Measurements from ENCODE around the gene ZNRF3.

The ZNRF3 gene

GRCh38 chr22:29060251-29060869 is 177.0 kb downstream of the ZNRF3 start:
- ChIA-PET POLR2A (no interaction called here), CTCF (interaction anchor here (0.7 to 1.9 kb wide), 3 partner anchors 15 to 205 kb away, joined by 3 to 7 read pairs (median 6); no protein-coding TSS in a partner anchor)
- Histone ChIP-seq H3K9me3 (ENCODE audit: control insufficient read depth, insufficient read depth, low read depth, low read length) (no peaks in the 10 kb centered on the region), H3K4me1 (ENCODE audit: control insufficient read depth, insufficient read depth, low read length) (peaks cover 1% of the 10 kb centered on the region), H3K36me3 (ENCODE audit: control insufficient read depth in 2 of 2, insufficient read depth in 1 of 2, low read length in 2 of 2) (no peaks in the 10 kb centered on the region), H3K27ac (ENCODE audit: extremely low read depth, low read depth, low read length) (no peak overlapping the region), H3K4me3 (ENCODE audit: low read depth, low read length) (no peak overlapping the region)
- TF ChIP-seq ZNF19 (tag by site-specific recombination; IDR thresholded peaks at IDR 0.05; ENCODE audit: low read depth), result no peak
- TF ChIP-seq ZSCAN18 (tag by site-specific recombination; IDR thresholded peaks at IDR 0.05), result no peak
- TF ChIP-seq ZNF621 (tag by site-specific recombination; IDR thresholded peaks at IDR 0.05), result no peak
- no peak for TF ChIP-seq ZNF266 (tag by site-specific recombination; IDR thresholded peaks at IDR 0.05; ENCODE audit: low read depth)
- TF ChIP-seq ZFP41 (tag by site-specific recombination; IDR thresholded peaks at IDR 0.05; ENCODE audit: borderline replicate concordance), result no peak
- TF ChIP-seq ZNF211 (tag by site-specific recombination; IDR thresholded peaks at IDR 0.05; ENCODE audit: low read depth), result no peak
- no peak for TF ChIP-seq ZNF404 (tag by site-specific recombination; IDR thresholded peaks at IDR 0.05)
- TF ChIP-seq ZNF792 (tag by site-specific recombination; IDR thresholded peaks at IDR 0.05), result no peak
- TF ChIP-seq, protein P1, sequence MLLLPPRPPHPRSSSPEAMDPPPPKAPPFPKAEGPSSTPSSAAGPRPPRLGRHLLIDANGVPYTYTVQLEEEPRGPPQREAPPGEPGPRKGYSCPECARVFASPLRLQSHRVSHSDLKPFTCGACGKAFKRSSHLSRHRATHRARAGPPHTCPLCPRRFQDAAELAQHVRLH (tag by site-specific recombination; IDR thresholded peaks at IDR 0.05), result no peak
- TF ChIP-seq, protein P2, sequence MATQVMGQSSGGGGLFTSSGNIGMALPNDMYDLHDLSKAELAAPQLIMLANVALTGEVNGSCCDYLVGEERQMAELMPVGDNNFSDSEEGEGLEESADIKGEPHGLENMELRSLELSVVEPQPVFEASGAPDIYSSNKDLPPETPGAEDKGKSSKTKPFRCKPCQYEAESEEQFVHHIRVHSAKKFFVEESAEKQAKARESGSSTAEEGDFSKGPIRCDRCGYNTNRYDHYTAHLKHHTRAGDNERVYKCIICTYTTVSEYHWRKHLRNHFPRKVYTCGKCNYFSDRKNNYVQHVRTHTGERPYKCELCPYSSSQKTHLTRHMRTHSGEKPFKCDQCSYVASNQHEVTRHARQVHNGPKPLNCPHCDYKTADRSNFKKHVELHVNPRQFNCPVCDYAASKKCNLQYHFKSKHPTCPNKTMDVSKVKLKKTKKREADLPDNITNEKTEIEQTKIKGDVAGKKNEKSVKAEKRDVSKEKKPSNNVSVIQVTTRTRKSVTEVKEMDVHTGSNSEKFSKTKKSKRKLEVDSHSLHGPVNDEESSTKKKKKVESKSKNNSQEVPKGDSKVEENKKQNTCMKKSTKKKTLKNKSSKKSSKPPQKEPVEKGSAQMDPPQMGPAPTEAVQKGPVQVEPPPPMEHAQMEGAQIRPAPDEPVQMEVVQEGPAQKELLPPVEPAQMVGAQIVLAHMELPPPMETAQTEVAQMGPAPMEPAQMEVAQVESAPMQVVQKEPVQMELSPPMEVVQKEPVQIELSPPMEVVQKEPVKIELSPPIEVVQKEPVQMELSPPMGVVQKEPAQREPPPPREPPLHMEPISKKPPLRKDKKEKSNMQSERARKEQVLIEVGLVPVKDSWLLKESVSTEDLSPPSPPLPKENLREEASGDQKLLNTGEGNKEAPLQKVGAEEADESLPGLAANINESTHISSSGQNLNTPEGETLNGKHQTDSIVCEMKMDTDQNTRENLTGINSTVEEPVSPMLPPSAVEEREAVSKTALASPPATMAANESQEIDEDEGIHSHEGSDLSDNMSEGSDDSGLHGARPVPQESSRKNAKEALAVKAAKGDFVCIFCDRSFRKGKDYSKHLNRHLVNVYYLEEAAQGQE (tag by site-specific recombination; IDR thresholded peaks at IDR 0.05), result no peak
- no peak for TF ChIP-seq SP2 (tag by site-specific recombination; IDR thresholded peaks at IDR 0.05)
- TF ChIP-seq ZNF596 (tag by site-specific recombination; IDR thresholded peaks at IDR 0.05), result no peak
- TF ChIP-seq ZFP3 (tag by site-specific recombination; IDR thresholded peaks at IDR 0.05; ENCODE audit: low read depth), result no peak
- TF ChIP-seq ZNF155 (tag by site-specific recombination; IDR thresholded peaks at IDR 0.05), result no peak
- TF ChIP-seq KLF8 (tag by site-specific recombination; IDR thresholded peaks at IDR 0.05), result no peak
- no peak for TF ChIP-seq ZNF302 (tag by site-specific recombination; IDR thresholded peaks at IDR 0.05; ENCODE audit: low read depth)
- no peak for TF ChIP-seq SALL2 (tag by site-specific recombination; IDR thresholded peaks at IDR 0.05; ENCODE audit: borderline replicate concordance)

DNA sequence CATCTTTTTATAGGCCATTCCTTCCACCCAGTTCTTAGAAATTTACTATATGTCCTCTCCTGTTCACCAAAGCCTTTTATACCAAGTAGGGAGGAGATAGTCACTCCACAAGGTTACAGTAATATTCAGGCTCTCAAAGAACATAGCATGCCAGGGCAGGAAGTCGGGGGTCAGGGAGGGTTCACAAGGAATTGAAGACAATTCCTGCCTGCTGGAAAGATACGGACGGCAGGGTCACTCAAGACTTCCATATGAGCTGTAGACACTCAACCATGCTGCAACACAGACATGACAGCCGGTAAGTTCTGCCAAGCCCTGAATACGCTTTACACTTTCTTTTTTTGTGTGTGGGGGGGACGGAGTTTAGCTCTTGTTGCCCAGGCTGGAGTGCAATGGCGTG is 177.6 kb downstream of the ZNRF3 start:
- TF ChIP-seq ZNF561 (tag by site-specific recombination; IDR thresholded peaks at IDR 0.05; ENCODE audit: borderline replicate concordance) (no peak), ZNF600 (tag by site-specific recombination; IDR thresholded peaks at IDR 0.05) (0 out of 2 replicates have a peak, but pooled peaks have one; percentile 13)
- H3K36me3 ChIP-seq (ENCODE audit: control insufficient read depth in 2 of 2, insufficient read depth in 1 of 2, low read length in 2 of 2), result no peaks in the 10 kb centered on the region
- ChIA-PET POLR2A (no interaction called here), CTCF (interaction anchor here (1.0 to 1.9 kb wide), 4 partner anchors 18 to 205 kb away, joined by 3 to 7 read pairs (median 4); no protein-coding TSS in a partner anchor)
- no peaks in the 10 kb centered on the region for H3K9me3 ChIP-seq (ENCODE audit: control insufficient read depth, insufficient read depth, low read depth, low read length)
- H3K4me3 ChIP-seq (ENCODE audit: low read depth, low read length), result no peak overlapping the region
- no peak overlapping the region for H3K27ac ChIP-seq (ENCODE audit: extremely low read depth, low read depth, low read length)
- no peaks in the 10 kb centered on the region; the same call in 1 of the 2 replicates for H3K4me1 ChIP-seq (ENCODE audit: control insufficient read depth, insufficient read depth, low read length)
